Measurements from ENCODE around the gene VWA5B1. TPM values are rescaled to one million over a fixed set of nuclear protein-coding genes. Genes with fewer than 3 reads are reported as not detected.

The VWA5B1 gene
- total and polyA plus RNA-seq, 2 of the 8 experiments (the other 6 are each of a cell fraction or from before 2014, with no cell fraction given): 0.54 to 2.3 TPM

- WGBS, 2 experiments (ENCODE audit: extremely low coverage in 1 of 2, insufficient coverage in 1 of 2, insufficient read length in 1 of 2, insufficient replicate concordance in 2 of 2, low coverage in 1 of 2, low lambda C conversion rate in 2 of 2, missing lambda C conversion rate in 1 of 2): 97% methylated on average over 4 of the region's 4 CpGs; no CpG with 5 or more reads in 1 of the 2 experiments
These were observed 41.6 kb upstream of the VWA5B1 start for GRCh38 chr1:20248971-20249612.

More at GRCh38 chr1:20248971-20249612, 41.6 kb upstream of the VWA5B1 start:
- Histone ChIP-seq H3K27me3 (replicated peaks in 1 of 4; ENCODE audit: control insufficient read depth in 3 of 4, extremely low read depth in 1 of 4, insufficient read depth in 3 of 4, low read length in 3 of 4) (no peaks in the 10 kb centered on the region), H3K56ac (replicated peaks; ENCODE audit: insufficient read length, low read depth, low read length) (no peak overlapping the region), H2BK12ac (ENCODE audit: low read depth, low read length) (no peak overlapping the region), H3K4me2 (ENCODE audit: insufficient read depth in 1 of 2, low read depth in 2 of 2, low read length in 2 of 2) (no peak overlapping the region), H3K27ac (ENCODE audit: low read depth, low read length) (no peak overlapping the region), H3K4ac (replicated peaks; ENCODE audit: insufficient read length, low read depth, low read length) (no peak overlapping the region), H3K18ac (ENCODE audit: extremely low read depth, low read length) (no peak overlapping the region), H2BK120ac (replicated peaks; ENCODE audit: low read depth, low read length) (no peak overlapping the region), H3K23ac (ENCODE audit: insufficient read length) (no peak overlapping the region), H3K9ac (replicated peaks in 1 of 4; ENCODE audit: extremely low read depth in 1 of 4, low read depth in 3 of 4, low read length in 3 of 4) (no peak overlapping the region), H3K4me3 (ENCODE audit: extremely low read depth in 1 of 4, insufficient read depth in 2 of 4, low read depth in 3 of 4, low read length in 4 of 4) (no peak overlapping the region), H3K9me3 (ENCODE audit: insufficient read depth in 2 of 2, low read depth in 1 of 2, low read length in 1 of 2) (no peaks in the 10 kb centered on the region), H3K14ac (ENCODE audit: insufficient read length) (no peak overlapping the region), H4K8ac (ENCODE audit: extremely low read depth, insufficient read depth, low read length) (no peak overlapping the region), H3K36me3 (ENCODE audit: control insufficient read depth in 2 of 4, insufficient read depth in 4 of 4, low read length in 3 of 4) (no peaks in the 10 kb centered on the region), H2BK20ac (ENCODE audit: low read length) (no peak overlapping the region), H3K79me2 (ENCODE audit: control insufficient read depth in 1 of 2, insufficient read depth in 2 of 2, low read length in 2 of 2) (no peaks in the 10 kb centered on the region), H2AFZ (ENCODE audit: low read length) (no peak overlapping the region), H2AK5ac (ENCODE audit: low read depth, low read length) (no peak overlapping the region), H4K20me1 (replicated peaks in 1 of 2; ENCODE audit: control insufficient read depth in 1 of 2, insufficient read depth in 2 of 2, low read length in 2 of 2) (no peaks in the 10 kb centered on the region), H3K4me1 (replicated peaks in 1 of 4; ENCODE audit: control insufficient read depth in 3 of 4, insufficient read depth in 4 of 4, low read length in 3 of 4) (peaks cover 0 to 3% (median 0%) of the 10 kb centered on the region in 4 experiments; a peak in 1 of 7 replicates), H2BK5ac (ENCODE audit: low read depth, low read length) (no peak overlapping the region), H2BK15ac (ENCODE audit: low read length) (no peak overlapping the region), H4K91ac (replicated peaks; ENCODE audit: insufficient read length, low read length) (no peak overlapping the region), H4K5ac (ENCODE audit: insufficient read length, low read depth, low read length) (no peak overlapping the region), H3K79me1 (ENCODE audit: low read depth, low read length) (no peaks in the 10 kb centered on the region), H3K23me2 (ENCODE audit: low read depth, low read length) (no peaks in the 10 kb centered on the region)
- ChIA-PET POLR2A (ENCODE audit: partially characterized antibody) (no interaction called here), CTCF (ENCODE audit: partially characterized antibody) (interaction anchor here (1.1 kb wide), 1 partner anchor 95 kb away, joined by 3 read pairs; no protein-coding TSS in a partner anchor)
- no peak for FAIRE-seq
- TF ChIP-seq POU5F1 (IDR thresholded peaks at IDR 0.05; ENCODE audit: low read depth, low read length): no peak
- TF ChIP-seq KDM1A (IDR thresholded peaks at IDR 0.05; ENCODE audit: borderline replicate concordance, low read length): no peak
- no peak for TF ChIP-seq PHF8 (conservative IDR thresholded peaks at IDR 0.05; ENCODE audit: low read depth, low read length)
- DNase-seq (ENCODE audit: low read depth in 1 of 2, low spot score in 2 of 2): no peak

Measured in H1 (cell line).